ENCODE results near the gene IL17RD.

DNA sequence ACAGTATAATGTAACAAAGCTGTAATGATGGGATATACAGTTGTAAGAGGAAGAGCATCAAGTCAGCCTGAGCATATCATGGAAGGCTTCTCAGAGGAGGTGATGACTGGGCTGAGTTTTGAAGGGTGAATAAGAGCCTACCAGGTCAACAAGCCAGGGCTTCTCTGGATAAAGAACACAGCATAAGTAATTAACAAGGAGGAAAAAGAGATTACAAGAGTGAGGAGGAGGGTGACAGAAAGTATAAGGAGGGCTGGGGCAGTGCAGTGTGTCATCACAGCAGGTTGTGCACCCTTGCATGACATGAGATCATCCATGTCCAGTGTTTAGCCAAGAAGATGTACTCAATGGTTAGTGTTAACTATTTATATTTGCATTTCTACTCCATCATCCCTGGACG is 121.6 kb downstream of the IL17RD start:
- TF ChIP-seq GTF2F1 (IDR thresholded peaks at IDR 0.05; ENCODE audit: low read depth, low read length) (no peak), POLR2AphosphoS5 (IDR thresholded peaks at IDR 0.05; ENCODE audit: control insufficient read depth, insufficient read depth, low read depth, low read length) (no peak)

Data from K562 (cell line).